ENCODE measurements around the gene NEO1. TPM values are rescaled to one million over a fixed set of nuclear protein-coding genes. Genes with fewer than 3 reads are reported as not detected.

Gene NEO1
- total RNA-seq, 2 donors from 2014 or later, result 108 to 130 TPM

- no peak overlapping the region for H3K4me3 ChIP-seq
- intact Hi-C loops (cut with DNase I), result no loop called here
- no peak for DNase-seq
- no peaks in the 10 kb centered on the region for H3K27me3 ChIP-seq
- no peak overlapping the region for H3K27ac ChIP-seq
- no peaks in the 10 kb centered on the region for H3K9me3 ChIP-seq
- TF ChIP-seq, protein P1, sequence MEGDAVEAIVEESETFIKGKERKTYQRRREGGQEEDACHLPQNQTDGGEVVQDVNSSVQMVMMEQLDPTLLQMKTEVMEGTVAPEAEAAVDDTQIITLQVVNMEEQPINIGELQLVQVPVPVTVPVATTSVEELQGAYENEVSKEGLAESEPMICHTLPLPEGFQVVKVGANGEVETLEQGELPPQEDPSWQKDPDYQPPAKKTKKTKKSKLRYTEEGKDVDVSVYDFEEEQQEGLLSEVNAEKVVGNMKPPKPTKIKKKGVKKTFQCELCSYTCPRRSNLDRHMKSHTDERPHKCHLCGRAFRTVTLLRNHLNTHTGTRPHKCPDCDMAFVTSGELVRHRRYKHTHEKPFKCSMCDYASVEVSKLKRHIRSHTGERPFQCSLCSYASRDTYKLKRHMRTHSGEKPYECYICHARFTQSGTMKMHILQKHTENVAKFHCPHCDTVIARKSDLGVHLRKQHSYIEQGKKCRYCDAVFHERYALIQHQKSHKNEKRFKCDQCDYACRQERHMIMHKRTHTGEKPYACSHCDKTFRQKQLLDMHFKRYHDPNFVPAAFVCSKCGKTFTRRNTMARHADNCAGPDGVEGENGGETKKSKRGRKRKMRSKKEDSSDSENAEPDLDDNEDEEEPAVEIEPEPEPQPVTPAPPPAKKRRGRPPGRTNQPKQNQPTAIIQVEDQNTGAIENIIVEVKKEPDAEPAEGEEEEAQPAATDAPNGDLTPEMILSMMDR (IDR thresholded peaks at IDR 0.05), result no peak
- no peaks in the 10 kb centered on the region for H3K36me3 ChIP-seq
- no peak overlapping the region for H3K9ac ChIP-seq (ENCODE audit: low read depth in 2 of 2, low read length in 2 of 2)
- H3K4me1 ChIP-seq, result no peaks in the 10 kb centered on the region
These were observed 22.1 kb upstream of the NEO1 start for GRCh38 chr15:73030122-73030679.

DNA sequence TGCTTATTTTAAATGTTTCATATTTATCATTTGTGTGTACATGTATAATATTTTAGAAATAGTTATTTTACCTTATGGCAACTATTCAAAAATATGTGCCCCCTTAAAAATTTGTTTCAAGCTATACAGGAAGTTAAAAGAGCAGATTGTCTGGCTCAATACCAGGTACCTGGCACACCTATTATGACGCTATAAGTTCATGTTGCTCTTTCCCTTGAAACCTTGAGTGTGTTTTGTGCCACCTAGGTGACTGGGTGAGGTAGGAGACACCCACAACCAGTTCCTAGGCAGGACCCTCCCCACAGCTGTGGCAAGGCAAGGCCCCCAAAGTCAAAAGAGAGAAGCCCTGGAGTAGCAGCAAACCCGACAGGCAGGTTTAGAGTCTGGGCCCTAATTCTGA, 20.6 kb upstream of the NEO1 start:
- H3K36me3 ChIP-seq, result no peaks in the 10 kb centered on the region
- intact Hi-C loops (cut with DNase I), result no loop called here
- TF ChIP-seq, protein P1 (IDR thresholded peaks at IDR 0.05), result no peak
- no peaks in the 10 kb centered on the region for H3K9me3 ChIP-seq
- no peak overlapping the region for H3K27ac ChIP-seq
- no peaks in the 10 kb centered on the region for H3K4me1 ChIP-seq
- H3K4me3 ChIP-seq, result no peak overlapping the region
- no peaks in the 10 kb centered on the region for H3K27me3 ChIP-seq
- no peak overlapping the region for H3K9ac ChIP-seq (ENCODE audit: low read depth in 2 of 2, low read length in 2 of 2)
- no peak for DNase-seq

- Histone ChIP-seq H3K27me3 (no peaks in the 10 kb centered on the region), H3K4me1 (no peaks in the 10 kb centered on the region), H3K36me3 (no peaks in the 10 kb centered on the region), H3K27ac (no peak overlapping the region), H3K4me3 (no peak overlapping the region), H3K9me3 (no peaks in the 10 kb centered on the region), H3K9ac (ENCODE audit: low read depth in 2 of 2, low read length in 2 of 2) (no peak overlapping the region)
- TF ChIP-seq, protein P1 (IDR thresholded peaks at IDR 0.05), result no peak
- intact Hi-C loops (cut with DNase I), result no loop called here
- DNase-seq, result no peak
These were observed 18.7 kb upstream of the NEO1 start for GRCh38 chr15:73033611-73034010.

DNA sequence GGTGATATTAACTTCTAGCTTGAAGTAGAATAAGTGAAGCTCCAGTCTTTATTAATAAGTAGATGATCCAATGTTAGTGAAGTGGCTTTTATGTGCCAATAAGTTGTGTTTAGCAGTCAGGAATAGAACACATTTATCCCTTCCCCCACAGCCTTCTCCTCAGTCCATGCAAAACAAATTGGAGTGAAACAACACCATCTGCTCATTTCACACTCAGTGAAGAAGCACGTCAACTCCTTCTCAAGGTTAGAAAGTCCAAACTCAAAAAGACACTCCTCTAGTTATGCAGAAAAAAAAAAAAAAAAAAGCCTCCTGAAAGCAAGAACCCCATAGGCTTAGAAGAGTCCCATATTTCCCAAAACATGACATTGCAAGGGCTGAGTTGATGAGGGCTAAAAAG, 18.0 kb upstream of the NEO1 start:
- no peak for DNase-seq
- H3K27ac ChIP-seq, result no peak overlapping the region

GRCh38 chr15:73035221-73035620, 17.0 kb upstream of the NEO1 start:
- Histone ChIP-seq H3K9ac (ENCODE audit: low read depth in 2 of 2, low read length in 2 of 2) (no peak overlapping the region), H3K9me3 (no peaks in the 10 kb centered on the region), H3K4me1 (no peaks in the 10 kb centered on the region), H3K27me3 (no peaks in the 10 kb centered on the region), H3K36me3 (no peaks in the 10 kb centered on the region), H3K4me3 (no peak overlapping the region), H3K27ac (no peak overlapping the region)
- no peak for DNase-seq
- intact Hi-C loops (cut with DNase I), result no loop called here
- TF ChIP-seq, protein P1 (IDR thresholded peaks at IDR 0.05), result no peak

More for the DNA sequence above, 18.0 kb upstream of the NEO1 start:
- no peak overlapping the region for H3K4me3 ChIP-seq
- intact Hi-C loops (cut with DNase I), result no loop called here
- no peak overlapping the region for H3K9ac ChIP-seq (ENCODE audit: low read depth in 2 of 2, low read length in 2 of 2)
- TF ChIP-seq, protein P1 (IDR thresholded peaks at IDR 0.05), result no peak
- H3K9me3 ChIP-seq, result no peaks in the 10 kb centered on the region
- H3K36me3 ChIP-seq, result no peaks in the 10 kb centered on the region
- H3K27me3 ChIP-seq, result no peaks in the 10 kb centered on the region
- no peaks in the 10 kb centered on the region for H3K4me1 ChIP-seq

Measured in colonic mucosa (tissue), 4 donors.